HL-60 (cell line): Measurements from ENCODE around the gene LETM1.

Experiments used
- CTCF ChIP-seq: IDR thresholded peaks from one replicate; pipeline ENCODE4 v1.5.1; 2011; ENCODE audit warnings: low read length, control low read depth, inconsistent platforms; ENCODE audit not compliant: insufficient read depth
- GABPA ChIP-seq: IDR thresholded peaks from 2 replicates; pipeline ENCODE4 v1.6.1; 2012; ENCODE audit warnings: low read depth

DNA sequence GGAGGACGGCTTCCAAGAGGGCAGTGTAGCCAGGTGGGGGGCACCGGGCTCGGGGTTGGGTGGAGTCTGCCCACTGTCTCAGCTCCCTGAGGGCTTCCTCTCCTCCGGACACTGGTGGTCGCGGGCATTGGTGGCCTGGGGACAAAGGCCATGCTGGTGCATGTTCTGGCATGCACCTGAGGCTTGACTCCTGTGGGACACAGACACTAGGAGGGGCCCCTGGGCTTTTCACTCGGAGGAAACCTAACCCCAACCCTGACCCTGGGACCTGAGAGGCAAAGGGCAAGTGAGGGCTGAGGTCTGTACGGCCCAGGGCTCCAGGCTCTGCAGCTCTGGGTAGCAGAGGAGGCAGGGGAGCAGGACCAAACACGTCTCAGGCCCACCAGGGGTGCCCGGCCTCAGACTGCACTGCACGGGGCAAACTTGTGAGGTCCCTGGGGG, 85.1 kb downstream of the LETM1 start:
- no peak for TF ChIP-seq CTCF
- no peak for TF ChIP-seq GABPA
